Prostate gland (tissue), 2 donors: ENCODE measurements around the gene SHISA4.

Experiments used
- CTCF ChIP-seq, 4 experiments: fragments of 200-600 bp in 2 of 4; fragments of 450-650 bp in 2 of 4; sonication (generic) in 2 of 4; IDR thresholded peaks; 1 replicate in 3 of 4; 2 replicates in 1 of 4; pipeline ENCODE4 v1.5.1; 2016 to 2019; ENCODE audit warnings: antibody characterized with exemption in 4 of 4, mild to moderate bottlenecking in 2 of 4, moderate library complexity in 2 of 4
- POLR2A ChIP-seq: fragments of 450-650 bp; IDR thresholded peaks from one replicate; pipeline ENCODE4 v1.6.1; 2016; ENCODE audit warnings: antibody characterized with exemption, mild to moderate bottlenecking
- POLR2AphosphoS5 ChIP-seq: sonication (generic); formaldehyde crosslinking; IDR thresholded peaks from one replicate; pipeline ENCODE4 v1.6.1; 2017; ENCODE audit warnings: antibody characterized with exemption

- no peak for TF ChIP-seq CTCF (IDR thresholded peaks at IDR 0.05)
- no peak for TF ChIP-seq POLR2A
- no peak for TF ChIP-seq POLR2AphosphoS5
Observed at GRCh38 chr1:201890806-201891450, 2.2 kb downstream of the SHISA4 start.
